NK-92 (cell line): Measurements from ENCODE around the gene KLF1.

Source experiments
- DNase-seq: peaks from one replicate; lab custom pipeline; 2025; ENCODE audit not compliant: unreplicated experiment; lab: John Stamatoyannopoulos, UW

The KLF1 gene

DNA sequence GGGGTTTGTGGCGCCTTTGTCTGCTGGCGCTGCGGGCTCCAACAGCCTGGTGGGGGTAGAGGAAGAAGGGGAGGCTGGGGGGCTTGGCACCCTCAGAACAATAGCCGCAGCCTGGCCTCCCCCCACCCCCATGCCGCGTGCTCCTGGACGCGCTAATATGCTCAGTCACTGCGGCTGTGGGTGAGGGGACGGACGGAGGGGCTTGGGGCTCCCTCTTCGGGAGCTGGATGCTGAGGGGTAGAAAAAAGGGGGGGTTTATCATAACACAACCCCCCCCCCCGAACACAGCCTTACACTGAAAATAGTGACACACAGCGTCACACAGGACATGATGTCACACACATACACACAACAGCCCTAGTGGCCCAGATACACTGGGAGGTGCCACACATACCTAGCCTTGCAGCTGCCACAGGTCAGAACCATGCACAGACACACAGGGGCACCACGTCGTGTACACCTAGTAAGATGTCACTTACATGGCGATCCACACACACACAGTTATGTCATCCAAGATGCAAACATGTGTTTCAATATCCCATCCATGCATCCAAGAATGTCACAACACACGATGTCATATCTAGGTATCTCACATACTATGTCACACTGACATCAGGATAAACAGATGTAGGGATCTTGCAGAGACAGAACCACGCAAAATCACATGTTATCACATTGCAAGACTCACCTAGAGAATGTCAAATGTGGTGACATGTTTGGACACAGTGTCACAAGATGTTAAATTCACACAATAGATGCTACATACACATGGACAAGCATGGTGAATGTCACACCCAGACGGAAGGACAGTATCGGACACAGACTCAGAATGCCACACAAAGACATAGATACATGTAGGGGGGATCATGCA, 47.9 kb downstream of the KLF1 start:
- DNase-seq, result no peak

DNA sequence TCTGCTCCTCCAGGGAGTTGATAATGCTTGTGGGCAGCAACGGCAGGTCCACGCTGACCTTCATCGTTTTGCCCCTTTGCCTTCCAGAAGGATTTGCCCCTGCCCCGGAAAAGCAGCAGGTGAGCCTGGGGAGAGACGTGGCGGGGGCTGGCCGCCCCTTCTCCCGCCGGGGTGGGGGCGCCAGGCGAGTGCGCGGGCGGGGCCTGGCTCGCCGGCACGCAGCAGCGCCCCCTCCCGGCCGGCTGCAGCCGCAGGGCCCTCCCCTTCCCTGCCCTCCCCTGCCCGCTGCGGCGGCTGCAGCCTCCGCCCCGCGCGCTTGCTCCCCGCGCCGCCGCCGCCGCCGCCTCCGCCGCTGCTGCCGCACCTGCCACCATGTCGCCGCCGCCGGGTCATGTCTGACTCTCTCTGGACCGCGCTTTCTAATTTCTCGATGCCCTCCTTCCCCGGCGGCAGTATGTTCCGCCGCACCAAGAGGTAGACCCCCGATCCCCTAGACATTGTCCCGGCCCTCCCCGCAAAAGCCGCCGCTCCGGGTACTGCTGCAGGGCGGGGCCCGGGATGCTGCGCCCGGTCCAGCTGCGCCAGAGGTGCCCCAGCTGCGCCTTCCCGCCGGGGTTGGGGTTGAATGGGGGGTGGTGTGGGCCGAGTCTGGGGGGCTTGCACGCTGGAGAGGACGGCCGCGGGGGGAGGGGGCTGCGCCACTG, 48.7 kb downstream of the KLF1 start, which contains the start of gene MAST1:
Gene MAST1, plus strand, starts transcription at position 334 of the 704 bp plus-strand sequence. Its CDS starts 58 bp downstream, at position 392.
- DNase-seq, result no peak

DNA sequence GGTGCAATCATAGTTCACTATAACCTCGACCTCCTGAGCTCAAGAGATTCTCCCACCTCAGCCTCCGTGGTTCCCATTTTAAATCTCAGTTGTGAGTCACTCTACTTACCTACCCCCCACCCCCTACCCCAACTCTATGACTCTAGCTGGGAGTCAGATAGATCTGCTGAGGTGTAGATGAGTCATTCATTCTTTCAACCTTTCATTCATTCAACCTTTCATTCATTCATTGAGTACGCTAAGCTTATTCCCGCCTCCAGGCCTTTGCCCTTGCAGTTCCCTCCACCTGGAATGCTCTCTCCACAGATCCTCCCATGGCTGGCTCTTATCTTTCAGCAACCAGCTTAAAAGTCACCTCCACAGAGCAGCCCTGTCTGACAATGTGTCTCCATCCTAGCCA, 49.8 kb downstream of the KLF1 start:
- DNase-seq, result no peak

- DNase-seq, result no peak
These were observed 50.5 kb downstream of the KLF1 start for GRCh38 chr19:12836529-12836863.

DNA sequence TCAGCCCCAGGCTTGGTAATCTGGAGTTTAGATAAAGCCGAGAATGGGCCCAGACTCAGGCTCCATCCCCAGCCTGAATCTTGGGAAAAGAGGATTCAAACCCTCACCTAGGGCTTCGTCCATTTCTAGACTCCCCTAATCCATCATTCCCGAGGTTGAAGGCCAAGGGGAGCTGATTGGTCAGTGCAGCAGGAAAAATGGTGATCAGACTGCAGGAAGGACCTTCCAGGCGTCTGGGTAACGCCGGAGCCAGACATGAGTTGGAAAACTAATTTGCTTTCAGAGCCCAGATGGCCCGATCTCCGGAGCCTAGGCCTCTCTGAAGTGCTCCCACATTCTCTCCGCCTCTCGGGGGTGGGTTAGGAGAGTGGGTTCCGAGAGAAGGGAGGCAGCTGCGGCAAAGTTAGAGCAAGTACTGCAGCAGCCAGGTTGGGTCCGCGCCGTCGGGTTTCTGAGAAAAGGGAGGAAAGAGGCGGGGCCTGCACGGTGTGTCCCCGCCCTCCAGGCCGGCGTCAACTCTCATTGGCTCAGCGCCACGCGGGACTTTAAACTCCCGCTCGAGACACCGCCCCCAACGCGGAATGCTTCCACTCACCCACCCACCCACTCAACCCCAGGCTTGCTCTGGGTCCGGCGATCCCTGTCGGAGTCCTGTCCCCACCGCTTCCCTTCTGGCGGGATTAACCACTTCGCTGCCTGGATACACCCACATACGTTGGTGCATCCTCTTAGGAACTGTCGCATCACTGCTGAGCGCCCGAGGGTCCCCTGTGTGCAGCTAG, 51.8 kb downstream of the KLF1 start:
- no peak for DNase-seq

- DNase-seq, result no peak
These were observed 52.4 kb downstream of the KLF1 start, which contains the start of gene RTBDN for GRCh38 chr19:12834566-12834943. TSS of gene RTBDN (minus strand) at chr19:12834579. CDS start at chr19:12829979, 4,600 bp downstream.
